A549 (cell line): ENCODE results near the gene CD53. TPM values are rescaled to one million over a fixed set of nuclear protein-coding genes. Genes with fewer than 3 reads are reported as not detected.
"Not testable (repeated sequence)": the region's sequence is repeated elsewhere in the genome, so short reads cannot be mapped to it uniquely, and the experiment has no call there.

Experiments
- ATAC-seq, 2 experiments: fragments of 200-7000 bp in 1 of 2; fragments of >200 bp in 1 of 2; cut with Nextera tagmentation in 1 of 2; cut with Tn5 transposase in 1 of 2; 3 replicates each; pipeline versions ENCODE4 v1.8.0 to v1.9.1; 2018 to 2020; ENCODE audit warnings: mild to moderate bottlenecking in 1 of 2, moderate library complexity in 1 of 2
- CTCF ChIA-PET: fragments of 300-600 bp; sonication (Branson Sonifier 250); formaldehyde crosslinking; extraction: SDS; loops from one replicate; lab custom pipeline; 2021; ENCODE audit warnings: antibody characterized with exemption, inconsistent platforms; lab: Yijun Ruan, JAX
- POLR2A ChIA-PET: fragments of 350-600 bp; formaldehyde crosslinking; extraction: SDS; loops from one replicate; lab custom pipeline; 2021; ENCODE audit warnings: antibody characterized with exemption, inconsistent platforms; lab: Yijun Ruan, JAX
- DNase-seq, 2 experiments: peaks; one replicate each; pipeline versions ENCODE4 v3.0.0 to v3.0.0-alpha.2; 2011 to 2016; ENCODE audit warnings: low read depth in 1 of 2, low spot score in 1 of 2
- FAIRE-seq: peaks from 2 replicates; lab custom pipeline; 2011; peaks lifted over from hg19 to GRCh38; lab: Jason Lieb, UNC
- H3K27ac ChIP-seq, 2 experiments: fragments of >200 bp; sonication (Bioruptor Twin); formaldehyde crosslinking; 3 replicates each; pipeline ENCODE4 v1.5.1; 2016 to 2017
- H3K4me1 ChIP-seq: fragments of >200 bp; sonication (Bioruptor Twin); formaldehyde crosslinking; 3 replicates; pipeline ENCODE4 v1.6.1; 2016
- H3K4me2 ChIP-seq: fragments of >200 bp; sonication (Bioruptor Twin); formaldehyde crosslinking; 3 replicates; pipeline ENCODE4 v1.6.1; 2016
- H3K4me3 ChIP-seq: fragments of >200 bp; sonication (Bioruptor Twin); formaldehyde crosslinking; 3 replicates; pipeline ENCODE4 v1.5.1; 2016
- H3K9me3 ChIP-seq: fragments of >200 bp; sonication (Bioruptor Twin); formaldehyde crosslinking; 3 replicates; pipeline ENCODE4 v1.6.1; 2016
- CEBPB ChIP-seq, 2 experiments: fragments of >200 bp in 1 of 2; sonication (Bioruptor Twin) in 1 of 2; formaldehyde crosslinking in 1 of 2; IDR thresholded peaks; 2 replicates each; pipeline ENCODE4 v1.6.1; 2012 to 2016
- CTCF ChIP-seq: fragments of >200 bp; sonication (Bioruptor Twin); formaldehyde crosslinking; IDR thresholded peaks from 3 replicates; pipeline ENCODE4 v1.5.1; 2016
- EHMT2 ChIP-seq: fragments of 200-600 bp; sonication (generic); IDR thresholded peaks from 2 replicates; pipeline ENCODE4 v1.6.1; 2016; ENCODE audit warnings: antibody characterized with exemption, low read depth, mild to moderate bottlenecking, moderate library complexity
- FOSB ChIP-seq: fragments of 250-450 bp; sonication (Bioruptor Pico); IDR thresholded peaks from 2 replicates; pipeline ENCODE4 v1.5.0; 2020; ENCODE audit warnings: mild to moderate bottlenecking, moderate library complexity
- FOSL2 ChIP-seq, 2 experiments: fragments of 450-650 bp in 1 of 2; fragments of >200 bp in 1 of 2; sonication (Bioruptor Twin) in 1 of 2; formaldehyde crosslinking; IDR thresholded peaks; 2 replicates each; pipeline versions ENCODE4 v1.5.0 to v1.6.1; 2016 to 2020; ENCODE audit warnings: mild to moderate bottlenecking in 1 of 2, moderate library complexity in 1 of 2
- FOXS1 ChIP-seq: fragments of 250-450 bp; sonication (Bioruptor Pico); IDR thresholded peaks from 2 replicates; pipeline ENCODE4 v1.5.0; 2020; ENCODE audit warnings: mild to moderate bottlenecking, moderate library complexity
- HMGXB4 ChIP-seq: fragments of 250-450 bp; sonication (Bioruptor Pico); IDR thresholded peaks from 2 replicates; pipeline ENCODE4 v1.5.0; 2021; ENCODE audit warnings: mild to moderate bottlenecking, moderate library complexity, borderline replicate concordance
- HOXB13 ChIP-seq: fragments of 250-450 bp; sonication (Bioruptor Pico); IDR thresholded peaks from 2 replicates; pipeline ENCODE4 v1.5.0; 2020; ENCODE audit warnings: low read depth, mild to moderate bottlenecking, moderate library complexity
- JUN ChIP-seq, 2 experiments: fragments of >200 bp; sonication (Bioruptor Twin); formaldehyde crosslinking; IDR thresholded peaks; 2 replicates in 1 of 2; 3 replicates in 1 of 2; pipeline ENCODE4 v1.6.1; 2016 to 2017
- MYC ChIP-seq: IDR thresholded peaks from 2 replicates; pipeline ENCODE4 v1.6.1; 2012; ENCODE audit warnings: mild to moderate bottlenecking, inconsistent platforms, low read length, improper control_type of control experiment, borderline replicate concordance
- NFE2L2 ChIP-seq: fragments of 150-350 bp; conservative IDR thresholded peaks from 2 replicates; pipeline ENCODE4 v1.6.1; 2014; ENCODE audit warnings: low read length
- NPAS2 ChIP-seq: fragments of 250-450 bp; sonication (Bioruptor Pico); IDR thresholded peaks from 2 replicates; pipeline ENCODE4 v1.8.0; 2022; ENCODE audit warnings: mild to moderate bottlenecking, moderate library complexity, borderline replicate concordance
- NR3C1 ChIP-seq: fragments of >200 bp; sonication (Bioruptor Twin); formaldehyde crosslinking; IDR thresholded peaks from 3 replicates; pipeline ENCODE4 v1.6.1; 2017
- PBX3 ChIP-seq: IDR thresholded peaks from 2 replicates; pipeline ENCODE4 v1.6.1; 2012
- RAD21 ChIP-seq, 2 experiments: fragments of >200 bp in 1 of 2; sonication (Bioruptor Twin) in 1 of 2; formaldehyde crosslinking in 1 of 2; IDR thresholded peaks in 1 of 2; conservative IDR thresholded peaks in 1 of 2; 2 replicates in 1 of 2; 3 replicates in 1 of 2; pipeline ENCODE4 v1.6.1; 2012 to 2018; ENCODE audit warnings: inconsistent platforms in 1 of 2
- RCOR1 ChIP-seq: fragments of 150-350 bp; IDR thresholded peaks from 2 replicates; pipeline ENCODE4 v1.6.1; 2014; ENCODE audit warnings: antibody characterized with exemption, low read length, low read depth
- SMC3 ChIP-seq: fragments of >200 bp; sonication (Bioruptor Twin); formaldehyde crosslinking; IDR thresholded peaks from 3 replicates; pipeline ENCODE4 v1.6.1; 2018; ENCODE audit warnings: inconsistent platforms
- SREBF2 ChIP-seq: fragments of 450-650 bp; IDR thresholded peaks from 2 replicates; pipeline ENCODE4 v1.6.1; 2014; ENCODE audit warnings: mild to moderate bottlenecking, moderate library complexity
- TFCP2L1 ChIP-seq: fragments of 250-450 bp; sonication (Bioruptor Pico); IDR thresholded peaks from 2 replicates; pipeline ENCODE4 v1.5.0; 2021; ENCODE audit warnings: mild to moderate bottlenecking
- ZNF302 ChIP-seq: fragments of 250-450 bp; sonication (Bioruptor Pico); IDR thresholded peaks from 2 replicates; pipeline ENCODE4 v1.9.0; 2021; ENCODE audit warnings: inconsistent platforms, mild to moderate bottlenecking, moderate library complexity
- ZSCAN20 ChIP-seq: fragments of 250-450 bp; sonication (Bioruptor Pico); IDR thresholded peaks from 2 replicates; pipeline ENCODE4 v1.8.0; 2022; ENCODE audit warnings: mild to moderate bottlenecking, moderate library complexity
- WGBS: methylation state at CpG from one replicate; pipeline ENCODE4 v1.1.6; 2017; ENCODE audit errors: missing lambda C conversion rate; 5-methylcytosine and 5-hydroxymethylcytosine counted together
- polyA plus RNA-seq, 4 experiments: library from polyadenylated mRNA; depleted of rRNA in 3 of 4; stranded (reverse); fragments of >200 nt; fragmentation: RNase III in 1 of 4; extraction: RNeasy Plus Mini Kit Qiagen cat#74134 plus additional on column Dnase treatment in 1 of 4; gene quantifications; 2 replicates in 3 of 4; 3 replicates in 1 of 4; pipeline ENCODE4 v1.2.3, GENCODE V29; 2011 to 2017
- TF ChIP-seq, protein P1 (sequence below): fragments of 150-350 bp; IDR thresholded peaks from 2 replicates; pipeline ENCODE4 v1.6.1; 2014; ENCODE audit warnings: low read depth, mild to moderate bottlenecking, low read length
- TF ChIP-seq, protein P2 (sequence below): fragments of 250-450 bp; sonication (Bioruptor Pico); IDR thresholded peaks from 2 replicates; pipeline ENCODE4 v1.5.0; 2020; ENCODE audit warnings: low read depth, mild to moderate bottlenecking, moderate library complexity
- TF ChIP-seq, protein P3 (sequence below): IDR thresholded peaks from 2 replicates; pipeline ENCODE4 v1.6.1; 2012

Gene CD53
- polyA plus RNA-seq, 2 of the 4 experiments (the other 2 are of a cell fraction), result not detected

- TF ChIP-seq PBX3, result no peak
These were observed 54.6 kb downstream of the CD53 start (continued) for GRCh38 chr1:110927484-110928075.

DNA sequence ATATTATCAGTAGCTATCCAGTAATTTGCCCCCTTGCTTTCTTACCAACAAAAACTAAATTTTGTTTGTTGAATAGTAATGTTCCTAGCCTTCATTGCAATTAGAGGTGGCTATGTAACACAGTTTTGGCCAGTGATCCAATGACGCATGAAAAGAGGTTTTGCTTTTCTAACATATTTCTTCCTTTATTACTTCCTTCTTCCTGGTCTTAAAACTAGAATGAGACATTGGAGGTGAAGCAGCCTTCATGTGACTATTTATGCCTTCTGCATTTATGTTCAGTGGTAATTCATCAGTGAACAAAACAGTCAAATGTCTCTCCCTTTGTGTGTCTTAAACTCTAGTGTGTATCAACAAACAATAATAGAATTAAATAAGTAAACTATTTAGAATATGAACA is 55.2 kb downstream of the CD53 start:
- ATAC-seq (no peak), FAIRE-seq (no peak), DNase-seq (no peak)
- Histone ChIP-seq H3K4me3 (no peak overlapping the region), H3K9me3 (no peaks in the 10 kb centered on the region; the same call in 2 of the 3 replicates), H3K4me1 (no peaks in the 10 kb centered on the region), H3K27ac (no peak overlapping the region), H3K4me2 (no peak overlapping the region)
- POLR2A ChIA-PET, result interaction anchor here (2.7 kb wide), 1 partner anchor 36 kb away, joined by 9 read pairs; the partner anchor contains the start of gene LRIF1
- WGBS, result 100% methylated on average over 1 of the region's 1 CpG
- CTCF ChIA-PET, result no interaction called here
- TF ChIP-seq NFE2L2 (no peak), NR3C1 (no peak), EHMT2 (no peak), HOXB13 (no peak), RCOR1 (no peak), SREBF2 (no peak)

GRCh38 chr1:110928904-110929303 is 56.0 kb downstream of the CD53 start:
- TF ChIP-seq JUN (IDR thresholded peaks at IDR 0.05) (no peak), NPAS2 (CRISPR knock-in tag) (no peak), CEBPB (IDR thresholded peaks at IDR 0.05) (no peak), HOXB13 (no peak), PBX3 (no peak), TFCP2L1 (no peak), ZNF302 (CRISPR knock-in tag) (no peak), FOSB (CRISPR knock-in tag) (no peak), ZSCAN20 (CRISPR knock-in tag) (no peak), HMGXB4 (no peak), RAD21 (conservative IDR thresholded peaks at IDR 0.05 in 1 of 2, IDR thresholded peaks at IDR 0.05 in 1 of 2) (no peak), FOSL2 (IDR thresholded peaks at IDR 0.05) (no peak), FOSL2 (CRISPR knock-in tag; IDR thresholded peaks at IDR 0.05) (no peak), FOXS1 (CRISPR knock-in tag) (no peak), SMC3 (no peak), CTCF (no peak), MYC (no peak)
- TF ChIP-seq, protein P1, sequence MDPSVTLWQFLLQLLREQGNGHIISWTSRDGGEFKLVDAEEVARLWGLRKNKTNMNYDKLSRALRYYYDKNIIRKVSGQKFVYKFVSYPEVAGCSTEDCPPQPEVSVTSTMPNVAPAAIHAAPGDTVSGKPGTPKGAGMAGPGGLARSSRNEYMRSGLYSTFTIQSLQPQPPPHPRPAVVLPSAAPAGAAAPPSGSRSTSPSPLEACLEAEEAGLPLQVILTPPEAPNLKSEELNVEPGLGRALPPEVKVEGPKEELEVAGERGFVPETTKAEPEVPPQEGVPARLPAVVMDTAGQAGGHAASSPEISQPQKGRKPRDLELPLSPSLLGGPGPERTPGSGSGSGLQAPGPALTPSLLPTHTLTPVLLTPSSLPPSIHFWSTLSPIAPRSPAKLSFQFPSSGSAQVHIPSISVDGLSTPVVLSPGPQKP, result no peak
- TF ChIP-seq, protein P2, sequence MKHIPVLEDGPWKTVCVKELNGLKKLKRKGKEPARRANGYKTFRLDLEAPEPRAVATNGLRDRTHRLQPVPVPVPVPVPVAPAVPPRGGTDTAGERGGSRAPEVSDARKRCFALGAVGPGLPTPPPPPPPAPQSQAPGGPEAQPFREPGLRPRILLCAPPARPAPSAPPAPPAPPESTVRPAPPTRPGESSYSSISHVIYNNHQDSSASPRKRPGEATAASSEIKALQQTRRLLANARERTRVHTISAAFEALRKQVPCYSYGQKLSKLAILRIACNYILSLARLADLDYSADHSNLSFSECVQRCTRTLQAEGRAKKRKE (CRISPR knock-in tag), result no peak
- TF ChIP-seq, protein P3, sequence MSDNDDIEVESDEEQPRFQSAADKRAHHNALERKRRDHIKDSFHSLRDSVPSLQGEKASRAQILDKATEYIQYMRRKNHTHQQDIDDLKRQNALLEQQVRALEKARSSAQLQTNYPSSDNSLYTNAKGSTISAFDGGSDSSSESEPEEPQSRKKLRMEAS, result no peak
- ChIA-PET CTCF (no interaction called here), POLR2A (interaction anchor here (2.7 kb wide), 1 partner anchor 35 kb away, joined by 9 read pairs; the partner anchor contains the start of gene LRIF1)
- no peaks in the 10 kb centered on the region for H3K4me1 ChIP-seq
- H3K27ac ChIP-seq, result no peak overlapping the region
- no peak overlapping the region for H3K4me3 ChIP-seq
- FAIRE-seq, result no peak
- WGBS, result 15% methylated on average over 2 of the region's 2 CpGs
- no peak for DNase-seq
- no peak overlapping the region for H3K4me2 ChIP-seq
- no peak for ATAC-seq
- H3K9me3 ChIP-seq, result no peaks in the 10 kb centered on the region; the same call in 2 of the 3 replicates

DNA sequence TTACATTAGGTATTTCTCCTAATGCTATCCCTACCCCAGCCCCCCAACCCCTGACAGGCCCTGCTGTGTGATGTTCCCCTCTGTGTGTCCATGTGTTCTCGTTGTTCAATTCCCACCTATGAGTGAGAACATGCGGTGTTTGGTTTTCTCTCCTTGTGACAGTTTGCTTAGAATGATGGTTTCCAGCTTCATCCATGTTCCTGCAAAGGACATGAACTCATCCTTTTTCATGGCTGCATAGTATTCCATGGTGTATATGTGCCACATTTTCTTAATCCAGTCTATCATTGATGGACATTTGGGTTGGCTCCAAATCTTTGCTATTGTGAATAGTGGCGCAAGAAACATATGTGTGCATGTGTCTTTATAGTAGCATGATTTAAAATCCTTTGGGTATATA is 58.1 kb downstream of the CD53 start:
- POLR2A ChIA-PET, H3K4me1 ChIP-seq, DNase-seq, H3K27ac ChIP-seq, FAIRE-seq, H3K4me2 ChIP-seq, ATAC-seq, H3K4me3 ChIP-seq, H3K9me3 ChIP-seq, CTCF ChIA-PET: not testable (repeated sequence)
- 80% methylated on average over 3 of the region's 3 CpGs for WGBS
